Thyroid gland (tissue), 4 donors: Measurements from ENCODE around the gene SCFD2. TPM values are rescaled to one million over a fixed set of nuclear protein-coding genes. Genes with fewer than 3 reads are reported as not detected.

Experiments
- DNase-seq, 2 donors: peaks; one replicate each; pipeline ENCODE4 v3.0.0-alpha.2; 2019
- H3K27ac ChIP-seq, 3 donors: fragments of 200-600 bp; sonication (generic); 1 replicate in 2 of 3; 2 replicates in 1 of 3; pipeline ENCODE4 v1.5.1; 2016 to 2019; ENCODE audit warnings: mild to moderate bottlenecking in 1 of 3, moderate library complexity in 1 of 3
- H3K27me3 ChIP-seq: fragments of 200-600 bp; sonication (generic); one replicate; pipeline ENCODE4 v1.5.1; 2019
- H3K36me3 ChIP-seq, 2 donors: fragments of 200-600 bp; sonication (generic); one replicate each; pipeline ENCODE4 v1.5.1; 2016 to 2019
- H3K4me1 ChIP-seq, 2 donors: fragments of 200-600 bp; sonication (generic); one replicate each; pipeline ENCODE4 v1.5.1; 2017 to 2019
- H3K4me3 ChIP-seq, 3 donors: fragments of 200-600 bp; sonication (generic); replicated peaks in 1 of 3; 1 replicate in 2 of 3; 2 replicates in 1 of 3; pipeline ENCODE4 v1.5.1; 2016; ENCODE audit warnings: mild to moderate bottlenecking in 1 of 3
- H3K9me3 ChIP-seq: fragments of 200-600 bp; sonication (generic); one replicate; pipeline ENCODE4 v1.5.1; 2017
- CTCF ChIP-seq, 6 experiments: fragments of 200-600 bp in 3 of 6; fragments of 450-650 bp in 3 of 6; sonication (generic) in 3 of 6; IDR thresholded peaks; one replicate each; pipeline ENCODE4 v1.5.1; 2016 to 2019; ENCODE audit warnings: antibody characterized with exemption in 6 of 6, mild to moderate bottlenecking in 2 of 6, inconsistent platforms in 1 of 6, moderate library complexity in 1 of 6
- POLR2A ChIP-seq, 2 donors: fragments of 450-650 bp; IDR thresholded peaks; one replicate each; pipeline ENCODE4 v1.6.1; 2017; ENCODE audit warnings: antibody characterized with exemption in 2 of 2, mild to moderate bottlenecking in 2 of 2, moderate library complexity in 1 of 2
- WGBS, 2 donors: methylation state at CpG; one replicate each; pipeline ENCODE4 v1.1.5; 2017; 5-methylcytosine and 5-hydroxymethylcytosine counted together
- intact Hi-C: fragments of 100-400 bp; cut with DNase I; formaldehyde crosslinking; loops from one replicate; pipeline ENCODE4 v1.15.1; 2023
- total RNA-seq, 4 donors: library from RNA; depleted of rRNA; stranded (reverse); fragments of >200 nt; gene quantifications; one replicate each; pipeline ENCODE4 v1.2.3, GENCODE V29; 2016

Gene SCFD2
- total RNA-seq, 4 donors from 2014 or later = 10.3 to 32.9 (median 28.2) TPM

GRCh38 chr4:53089936-53090729, 275.7 kb downstream of the SCFD2 start:
- no peaks in the 10 kb centered on the region for H3K4me1 ChIP-seq
- H3K4me3 ChIP-seq = no peak overlapping the region
- intact Hi-C loops = no loop called here
- H3K27me3 ChIP-seq = no peaks in the 10 kb centered on the region
- no peaks in the 10 kb centered on the region for H3K9me3 ChIP-seq
- no peaks in the 10 kb centered on the region for H3K36me3 ChIP-seq
- H3K27ac ChIP-seq = no peak overlapping the region
- TF ChIP-seq CTCF (IDR thresholded peaks at IDR 0.05) = no peak
- TF ChIP-seq POLR2A (IDR thresholded peaks at IDR 0.05) = no peak
- no peak for DNase-seq

DNA sequence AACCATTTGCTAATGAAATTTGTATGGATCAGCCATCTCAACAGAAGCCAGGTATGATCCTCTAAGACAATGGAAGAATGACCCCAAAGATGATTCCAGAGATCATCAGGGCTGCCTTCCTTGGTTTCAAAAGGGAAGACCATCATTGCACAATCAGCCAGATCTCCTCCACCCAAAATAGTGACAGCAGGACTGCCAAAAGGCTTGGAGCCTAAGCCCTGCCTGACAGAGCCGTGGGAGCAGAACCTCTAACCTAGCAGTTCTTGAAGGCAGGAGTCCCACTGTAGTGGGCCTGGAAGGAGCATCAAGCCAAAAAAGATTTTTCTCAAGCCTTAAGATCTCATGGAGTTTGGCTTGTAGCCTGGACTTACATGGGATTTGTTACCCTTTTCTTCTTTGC, 277.7 kb downstream of the SCFD2 start:
- no peaks in the 10 kb centered on the region for H3K4me1 ChIP-seq
- no peak for DNase-seq
- 57 to 60% methylated on average over 1 of the region's 1 CpG for WGBS, 2 donors
- H3K36me3 ChIP-seq = no peaks in the 10 kb centered on the region
- H3K4me3 ChIP-seq = no peak overlapping the region
- no peaks in the 10 kb centered on the region for H3K9me3 ChIP-seq
- intact Hi-C loops = no loop called here
- TF ChIP-seq POLR2A (IDR thresholded peaks at IDR 0.05) = no peak
- no peak for TF ChIP-seq CTCF (IDR thresholded peaks at IDR 0.05)
- H3K27ac ChIP-seq = no peak overlapping the region
- H3K27me3 ChIP-seq = no peaks in the 10 kb centered on the region

DNA sequence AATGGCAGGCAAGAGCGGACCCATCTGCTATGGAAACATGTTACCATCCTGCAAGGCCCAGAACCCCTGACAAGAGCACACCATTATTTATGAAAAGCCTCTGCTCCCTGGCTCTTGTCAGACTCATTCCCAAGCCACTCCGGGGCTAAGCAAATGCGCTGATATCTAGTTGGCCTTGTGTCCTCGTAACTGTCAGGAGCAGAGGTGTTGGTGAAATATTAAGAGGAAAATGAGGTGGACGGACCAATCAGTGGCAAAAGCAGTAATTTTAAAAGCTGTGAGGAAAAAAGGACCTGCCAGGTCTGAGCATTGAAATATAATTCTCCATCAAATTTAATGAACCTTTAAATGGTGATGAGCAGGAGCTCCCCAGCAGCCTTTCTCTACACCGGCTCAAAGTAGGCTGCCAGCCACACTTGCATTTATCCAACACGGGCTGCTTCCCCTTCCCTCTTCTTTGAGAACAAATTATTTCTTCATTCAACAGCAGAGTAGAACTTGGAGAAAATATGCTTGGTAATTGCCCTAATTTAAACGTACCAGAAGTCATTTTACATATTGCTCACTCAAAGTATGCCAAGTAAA, 289.4 kb downstream of the SCFD2 start:
- Histone ChIP-seq H3K4me1 (no peaks in the 10 kb centered on the region), H3K27me3 (no peaks in the 10 kb centered on the region), H3K36me3 (no peaks in the 10 kb centered on the region), H3K4me3 (no peak overlapping the region), H3K27ac (no peak overlapping the region), H3K9me3 (no peaks in the 10 kb centered on the region)
- TF ChIP-seq CTCF (IDR thresholded peaks at IDR 0.05) = no peak
- TF ChIP-seq POLR2A (IDR thresholded peaks at IDR 0.05) = no peak
- DNase-seq = no peak
- intact Hi-C loops = no loop called here
- WGBS, 2 donors = 89 to 93% methylated on average over 8 of the region's 8 CpGs

DNA sequence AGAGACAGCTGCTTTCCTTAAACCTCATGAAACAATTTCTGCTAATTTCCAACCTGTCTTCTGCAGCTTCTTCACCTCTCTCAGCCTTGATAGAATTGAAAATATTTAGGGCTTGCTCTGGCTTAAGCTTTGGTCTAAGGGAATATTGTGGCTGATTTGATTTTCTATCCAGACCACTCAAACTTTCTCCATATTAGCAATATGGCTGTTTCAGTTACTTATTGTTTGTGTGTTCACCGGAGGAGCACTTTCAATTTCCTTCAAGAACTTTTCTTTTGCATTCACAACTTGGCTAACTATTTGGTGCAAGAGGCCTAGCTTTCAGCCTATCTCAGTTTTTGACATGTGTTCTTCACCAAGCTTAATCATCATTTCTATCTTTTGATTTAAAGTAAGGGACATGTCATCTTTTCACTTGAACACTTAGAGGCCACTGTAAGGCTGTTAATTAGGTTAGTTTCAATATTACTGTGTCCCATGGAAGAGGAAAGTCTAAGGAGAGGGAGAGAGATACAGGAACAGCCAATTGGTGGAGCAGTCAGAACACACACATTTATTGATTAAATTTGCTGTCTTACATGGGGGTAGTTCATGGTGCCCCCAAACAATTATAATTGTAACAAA, 290.6 kb downstream of the SCFD2 start:
- Histone ChIP-seq H3K4me3 (no peak overlapping the region), H3K4me1 (no peaks in the 10 kb centered on the region), H3K36me3 (no peaks in the 10 kb centered on the region), H3K9me3 (no peaks in the 10 kb centered on the region), H3K27ac (no peak overlapping the region), H3K27me3 (no peaks in the 10 kb centered on the region)
- WGBS, 2 donors = 91 to 95% methylated on average over 1 of the region's 1 CpG
- no peak for TF ChIP-seq CTCF (IDR thresholded peaks at IDR 0.05)
- TF ChIP-seq POLR2A (IDR thresholded peaks at IDR 0.05) = no peak
- DNase-seq = no peak
- intact Hi-C loops = no loop called here

- TF ChIP-seq POLR2A (IDR thresholded peaks at IDR 0.05) (no peak), CTCF (IDR thresholded peaks at IDR 0.05) (no peak)
- Histone ChIP-seq H3K27me3 (no peaks in the 10 kb centered on the region), H3K9me3 (no peaks in the 10 kb centered on the region), H3K27ac (no peak overlapping the region), H3K4me3 (no peak overlapping the region), H3K36me3 (no peaks in the 10 kb centered on the region), H3K4me1 (no peaks in the 10 kb centered on the region)
- intact Hi-C loops = no loop called here
- no peak for DNase-seq
- 79% methylated on average over 3 of the region's 3 CpGs for WGBS, 2 donors
Observed at GRCh38 chr4:53068755-53069330, 297.0 kb downstream of the SCFD2 start.
